Mesenchymal stem cell (in vitro differentiated cells and primary cell): Measurements from ENCODE around the gene LAD1.

ENCODE experiments used
- DNase-seq: peaks from one replicate; pipeline ENCODE4 v3.0.0-alpha.2; 2013
- H2AFZ ChIP-seq: one replicate; pipeline ENCODE4 v1.6.1; 2013; ENCODE audit warnings: low read depth, mild to moderate bottlenecking, control low read depth, inconsistent platforms, low read length, moderate library complexity
- H2AK5ac ChIP-seq: 2 replicates; pipeline ENCODE4 v1.6.1; 2013; ENCODE audit warnings: low read length, moderate library complexity, mild to moderate bottlenecking, inconsistent platforms; ENCODE audit not compliant: severe bottlenecking
- H2BK120ac ChIP-seq: one replicate; pipeline ENCODE4 v1.6.1; 2013; ENCODE audit warnings: low read depth, mild to moderate bottlenecking, inconsistent platforms, low read length, moderate library complexity
- H2BK12ac ChIP-seq, 2 experiments: one replicate each; pipeline ENCODE4 v1.6.1; 2013; ENCODE audit warnings: inconsistent platforms in 2 of 2, low read length in 2 of 2, mild to moderate bottlenecking in 2 of 2, moderate library complexity in 2 of 2, control low read depth in 1 of 2
- H2BK15ac ChIP-seq: one replicate; pipeline ENCODE4 v1.6.1; 2013; ENCODE audit warnings: mild to moderate bottlenecking, low read depth, inconsistent platforms; ENCODE audit not compliant: poor library complexity, severe bottlenecking
- H2BK5ac ChIP-seq: 2 replicates; pipeline ENCODE4 v1.6.1; 2013; ENCODE audit warnings: low read depth, mild to moderate bottlenecking, low read length, control low read depth, inconsistent platforms; ENCODE audit not compliant: poor library complexity, severe bottlenecking
- H3K14ac ChIP-seq, 2 experiments: one replicate each; pipeline ENCODE4 v1.6.1; 2013; ENCODE audit warnings: inconsistent platforms in 2 of 2, low read length in 2 of 2, control low read depth in 1 of 2, mild to moderate bottlenecking in 1 of 2, moderate library complexity in 1 of 2
- H3K18ac ChIP-seq, 2 experiments: one replicate each; pipeline ENCODE4 v1.6.1; 2013; ENCODE audit warnings: inconsistent platforms in 2 of 2, low read length in 2 of 2, control low read depth in 1 of 2, low read depth in 1 of 2, mild to moderate bottlenecking in 1 of 2
- H3K23ac ChIP-seq, 2 experiments: one replicate each; pipeline ENCODE4 v1.6.1; 2013; ENCODE audit warnings: inconsistent platforms in 2 of 2, low read length in 2 of 2, mild to moderate bottlenecking in 2 of 2, moderate library complexity in 2 of 2, control low read depth in 1 of 2
- H3K27ac ChIP-seq: 2 replicates; pipeline ENCODE4 v1.5.1; 2013; ENCODE audit warnings: mild to moderate bottlenecking, moderate library complexity, low read length, control low read depth, inconsistent platforms; ENCODE audit not compliant: poor library complexity, severe bottlenecking
- H3K27me3 ChIP-seq, 2 experiments: 2 replicates each; pipeline versions ENCODE4 v1.6.1 to v1.7.0; 2013; ENCODE audit warnings: low read length in 2 of 2, mild to moderate bottlenecking in 2 of 2, moderate library complexity in 2 of 2, control low read depth in 1 of 2, inconsistent platforms in 1 of 2; ENCODE audit not compliant: control insufficient read depth in 1 of 2, insufficient read depth in 1 of 2
- H3K36me3 ChIP-seq, 2 experiments: 2 replicates each; pipeline versions ENCODE4 v1.6.1 to v1.7.0; 2013; ENCODE audit warnings: low read length in 2 of 2, control low read depth in 1 of 2, inconsistent platforms in 1 of 2, low read depth in 1 of 2, mild to moderate bottlenecking in 1 of 2; ENCODE audit not compliant: insufficient read depth in 2 of 2, control insufficient read depth in 1 of 2
- H3K4ac ChIP-seq, 2 experiments: one replicate each; pipeline ENCODE4 v1.6.1; 2013; ENCODE audit warnings: inconsistent platforms in 2 of 2, low read length in 2 of 2, mild to moderate bottlenecking in 2 of 2, moderate library complexity in 2 of 2, control low read depth in 1 of 2, low read depth in 1 of 2
- H3K4me1 ChIP-seq: 2 replicates; pipeline ENCODE4 v1.6.1; 2013; ENCODE audit warnings: low read depth, low read length, control low read depth; ENCODE audit not compliant: control insufficient read depth, insufficient read depth
- H3K4me2 ChIP-seq: 2 replicates; pipeline ENCODE4 v1.6.1; 2013; ENCODE audit warnings: low read length, mild to moderate bottlenecking, inconsistent platforms; ENCODE audit not compliant: poor library complexity, severe bottlenecking
- H3K4me3 ChIP-seq, 2 experiments: 2 replicates each; pipeline versions ENCODE4 v1.5.1 to v1.7.0; 2013; ENCODE audit warnings: low read length in 2 of 2, mild to moderate bottlenecking in 2 of 2, control low read depth in 1 of 2, low read depth in 1 of 2; ENCODE audit not compliant: insufficient read depth in 1 of 2
- H3K79me1 ChIP-seq: replicated peaks from 2 replicates; pipeline ENCODE4 v1.6.1; 2013; ENCODE audit warnings: mild to moderate bottlenecking, control low read depth, low read length, inconsistent platforms; ENCODE audit not compliant: poor library complexity, severe bottlenecking
- H3K9ac ChIP-seq: 2 replicates; pipeline ENCODE4 v1.7.0; 2013; ENCODE audit warnings: mild to moderate bottlenecking, low read length, moderate library complexity
- H3K9me3 ChIP-seq: 2 replicates; pipeline ENCODE4 v1.7.0; 2013; ENCODE audit warnings: mild to moderate bottlenecking, low read length; ENCODE audit not compliant: control insufficient read depth
- H4K8ac ChIP-seq: one replicate; pipeline ENCODE4 v1.6.1; 2013; ENCODE audit warnings: inconsistent platforms, mild to moderate bottlenecking, low read length, moderate library complexity
- H4K91ac ChIP-seq: one replicate; pipeline ENCODE4 v1.6.1; 2013; ENCODE audit warnings: mild to moderate bottlenecking, low read length, inconsistent platforms
- WGBS: methylation state at CpG from one replicate; pipeline ENCODE4 v1.1.7; 2013; ENCODE audit warnings: mixed read lengths; 5-methylcytosine and 5-hydroxymethylcytosine counted together

The LAD1 gene

GRCh38 chr1:201355471-201355870 lies 43.7 kb downstream of the LAD1 start:
- H2BK15ac ChIP-seq, result no peak overlapping the region

GRCh38 chr1:201354901-201355295 lies 44.2 kb downstream of the LAD1 start:
- no peaks in the 10 kb centered on the region for H3K79me1 ChIP-seq
- 65% methylated on average over 4 of the region's 4 CpGs for WGBS
- no peaks in the 10 kb centered on the region for H3K36me3 ChIP-seq
- H2AFZ ChIP-seq, result no peak overlapping the region
- DNase-seq, result no peak
- no peak overlapping the region for H4K8ac ChIP-seq
- H2BK120ac ChIP-seq, result no peak overlapping the region
- no peaks in the 10 kb centered on the region for H3K9me3 ChIP-seq
- no peak overlapping the region for H2AK5ac ChIP-seq
- no peak overlapping the region for H3K4me2 ChIP-seq
- no peak overlapping the region for H3K14ac ChIP-seq
- H3K4ac ChIP-seq, result no peak overlapping the region
- no peak overlapping the region for H2BK5ac ChIP-seq
- no peak overlapping the region for H4K91ac ChIP-seq
- no peak overlapping the region for H2BK15ac ChIP-seq
- H2BK12ac ChIP-seq, result no peak overlapping the region
- peaks cover 6% of the 10 kb centered on the region for H3K4me1 ChIP-seq
- peaks cover 15 to 82% of the 10 kb centered on the region in 2 experiments for H3K27me3 ChIP-seq
- no peak overlapping the region for H3K9ac ChIP-seq
- H3K18ac ChIP-seq, result no peak overlapping the region
- H3K27ac ChIP-seq, result no peak overlapping the region
- no peak overlapping the region for H3K4me3 ChIP-seq
- no peak overlapping the region for H3K23ac ChIP-seq

More at GRCh38 chr1:201355471-201355870, 43.7 kb downstream of the LAD1 start:
- H4K8ac ChIP-seq, result no peak overlapping the region
- no peak overlapping the region for H3K27ac ChIP-seq
- H2BK5ac ChIP-seq, result no peak overlapping the region
- H3K14ac ChIP-seq, result no peak overlapping the region
- no peaks in the 10 kb centered on the region for H3K79me1 ChIP-seq
- H3K27me3 ChIP-seq, result peaks cover 15 to 87% of the 10 kb centered on the region in 2 experiments
- H2AK5ac ChIP-seq, result no peak overlapping the region
- no peak overlapping the region for H3K9ac ChIP-seq
- H3K4me2 ChIP-seq, result no peak overlapping the region
- WGBS, result 85% methylated on average over 7 of the region's 7 CpGs
- no peak overlapping the region for H2BK12ac ChIP-seq
- H3K4ac ChIP-seq, result no peak overlapping the region
- no peak overlapping the region for H2BK120ac ChIP-seq
- no peak overlapping the region for H3K4me3 ChIP-seq
- no peak overlapping the region for H4K91ac ChIP-seq
- no peak overlapping the region for H3K23ac ChIP-seq
- H3K18ac ChIP-seq, result no peak overlapping the region
- no peak for DNase-seq
- H2AFZ ChIP-seq, result no peak overlapping the region
- H3K4me1 ChIP-seq, result peaks cover 4% of the 10 kb centered on the region
- H3K36me3 ChIP-seq, result peaks cover 0 to 1% of the 10 kb centered on the region in 2 experiments
- H3K9me3 ChIP-seq, result no peaks in the 10 kb centered on the region

GRCh38 chr1:201354151-201354900 lies 44.8 kb downstream of the LAD1 start:
- Histone ChIP-seq H4K8ac (no peak overlapping the region), H3K4me2 (no peak overlapping the region), H2BK15ac (no peak overlapping the region), H3K79me1 (no peaks in the 10 kb centered on the region), H3K36me3 (no peaks in the 10 kb centered on the region), H3K18ac (no peak overlapping the region), H3K9me3 (no peaks in the 10 kb centered on the region), H3K23ac (no peak overlapping the region), H3K4me3 (no peak overlapping the region), H2AFZ (no peak overlapping the region), H3K9ac (no peak overlapping the region), H3K4me1 (peaks cover 6% of the 10 kb centered on the region), H4K91ac (no peak overlapping the region), H3K14ac (no peak overlapping the region), H3K27ac (no peak overlapping the region), H3K27me3 (peaks cover 15 to 76% of the 10 kb centered on the region in 2 experiments), H3K4ac (no peak overlapping the region), H2BK120ac (no peak overlapping the region), H2AK5ac (no peak overlapping the region), H2BK5ac (no peak overlapping the region), H2BK12ac (no peak overlapping the region)
- WGBS, result 62% methylated on average over 8 of the region's 9 CpGs
- no peak for DNase-seq

- H3K36me3 ChIP-seq, result no peaks in the 10 kb centered on the region
- no peak overlapping the region for H3K27ac ChIP-seq
- H3K9me3 ChIP-seq, result no peaks in the 10 kb centered on the region
- peaks cover 15 to 66% of the 10 kb centered on the region in 2 experiments for H3K27me3 ChIP-seq
- H2BK120ac ChIP-seq, result no peak overlapping the region
- H2AK5ac ChIP-seq, result no peak overlapping the region
- no peaks in the 10 kb centered on the region for H3K79me1 ChIP-seq
- no peak overlapping the region for H4K91ac ChIP-seq
- H3K4me2 ChIP-seq, result no peak overlapping the region
- H3K18ac ChIP-seq, result no peak overlapping the region
- no peak overlapping the region for H3K9ac ChIP-seq
- H3K14ac ChIP-seq, result no peak overlapping the region
- H3K4ac ChIP-seq, result no peak overlapping the region
- no peak for DNase-seq
- no peak overlapping the region for H3K23ac ChIP-seq
- no peak overlapping the region for H2BK12ac ChIP-seq
- no peak overlapping the region for H2BK5ac ChIP-seq
- H3K4me1 ChIP-seq, result peaks cover 3% of the 10 kb centered on the region
- 76% methylated on average over 13 of the region's 13 CpGs for WGBS
- no peak overlapping the region for H4K8ac ChIP-seq
- H2BK15ac ChIP-seq, result no peak overlapping the region
- H2AFZ ChIP-seq, result no peak overlapping the region
- H3K4me3 ChIP-seq, result no peak overlapping the region
Measured at GRCh38 chr1:201353186-201353940, 45.8 kb downstream of the LAD1 start.
